OCI-LY7 (cell line): ENCODE results near the gene LAMC1. TPM values are rescaled to one million over a fixed set of nuclear protein-coding genes. Genes with fewer than 3 reads are reported as not detected.

Experiments used
- BruUV-seq: library from RNA; stranded (reverse); fragments of 400-500 nt; replicated peaks from 2 replicates; lab custom pipeline; 2021; lab: Mats Ljungman, UMichigan
- CTCF ChIA-PET: fragments of 300-600 bp; sonication (Branson Sonifier 250); formaldehyde crosslinking; loops from one replicate; lab custom pipeline; 2022; ENCODE audit warnings: antibody characterized with exemption; ENCODE audit not compliant: unreplicated experiment; lab: Charles Lee
- POLR2A ChIA-PET: fragments of 300-600 bp; sonication (Branson Sonifier 250); formaldehyde crosslinking; loops from one replicate; lab custom pipeline; 2022; ENCODE audit warnings: antibody characterized with exemption; lab: Charles Lee
- DNase-seq: peaks from one replicate; pipeline ENCODE4 v3.0.0-alpha.2; 2015; ENCODE audit warnings: low spot score
- H2AFZ ChIP-seq: fragments of 200-600 bp; sonication (generic), shearing (Covaris generic); 2 replicates; pipeline ENCODE4 v1.6.1; 2014; ENCODE audit warnings: mild to moderate bottlenecking, antibody characterized with exemption, low read length, moderate library complexity
- H3K27ac ChIP-seq: fragments of 200-600 bp; sonication (generic); 2 replicates; pipeline ENCODE4 v1.5.1; 2014; ENCODE audit warnings: mixed run types, low read depth, mild to moderate bottlenecking, moderate library complexity, low read length, inconsistent platforms; ENCODE audit not compliant: poor library complexity, severe bottlenecking
- H3K36me3 ChIP-seq: fragments of 200-600 bp; sonication (generic); 2 replicates; pipeline ENCODE4 v1.6.1; 2014; ENCODE audit warnings: mild to moderate bottlenecking, antibody characterized with exemption, low read length, moderate library complexity, mixed read lengths; ENCODE audit not compliant: insufficient read depth
- H3K4me1 ChIP-seq: fragments of 200-600 bp; sonication (generic); 2 replicates; pipeline ENCODE4 v1.5.1; 2014; ENCODE audit warnings: mild to moderate bottlenecking, low read length; ENCODE audit not compliant: insufficient read depth, poor library complexity, severe bottlenecking
- H3K4me2 ChIP-seq: fragments of 200-600 bp; sonication (generic); 2 replicates; pipeline ENCODE4 v1.6.1; 2014; ENCODE audit warnings: mild to moderate bottlenecking, low read length
- H3K4me3 ChIP-seq: fragments of 200-600 bp; sonication (generic); 2 replicates; pipeline ENCODE4 v1.5.1; 2014; ENCODE audit warnings: mild to moderate bottlenecking, low read depth, low read length; ENCODE audit not compliant: poor library complexity, severe bottlenecking
- H3K79me2 ChIP-seq: fragments of 200-600 bp; sonication (generic); 2 replicates; pipeline ENCODE4 v1.6.1; 2016; ENCODE audit warnings: low read depth, mild to moderate bottlenecking, low read length, moderate library complexity, mixed read lengths; ENCODE audit not compliant: insufficient read depth
- H3K9me2 ChIP-seq: fragments of 200-600 bp; sonication (generic); 2 replicates; pipeline ENCODE4 v1.6.1; 2016; ENCODE audit warnings: mild to moderate bottlenecking, low read length, mixed read lengths; ENCODE audit not compliant: insufficient read depth
- H3K9me3 ChIP-seq: fragments of 200-600 bp; sonication (generic); 2 replicates; pipeline ENCODE4 v1.6.1; 2014; ENCODE audit warnings: mild to moderate bottlenecking, mixed run types, low read length, mixed read lengths
- H4K20me1 ChIP-seq: fragments of 200-600 bp; sonication (generic); 2 replicates; pipeline ENCODE4 v1.6.1; 2014; ENCODE audit warnings: mild to moderate bottlenecking, antibody characterized with exemption, low read length, moderate library complexity, mixed read lengths; ENCODE audit not compliant: insufficient read depth
- CTCF ChIP-seq: fragments of 200-600 bp; sonication (generic); conservative IDR thresholded peaks from 2 replicates; pipeline ENCODE4 v1.5.1; 2014; ENCODE audit warnings: mild to moderate bottlenecking, antibody characterized with exemption, low read length, moderate library complexity, mixed read lengths
- EZH2phosphoT487 ChIP-seq: fragments of 200-600 bp; sonication (generic); IDR thresholded peaks from 2 replicates; pipeline ENCODE4 v1.6.1; 2018; ENCODE audit warnings: low read depth, borderline replicate concordance, mild to moderate bottlenecking, mixed run types, antibody characterized with exemption, low read length, moderate library complexity, mixed read lengths
- intact Hi-C: fragments of 100-400 bp; cut with micrococcal nuclease; formaldehyde crosslinking; loops from one replicate; pipeline ENCODE4 v1.10.0; 2022; ENCODE audit not compliant: unreplicated experiment
- total RNA-seq, 2 experiments: library from RNA; depleted of rRNA in 1 of 2; stranded (reverse); fragments of >200 nt in 1 of 2; shearing (Covaris generic) in 1 of 2; gene quantifications; 2 replicates each; pipeline ENCODE4 v1.2.3, GENCODE V29; 2014 to 2022

The LAMC1 gene
- total RNA-seq, 2 experiments from 2014 or later, result 24.2 to 42.1 TPM

DNA sequence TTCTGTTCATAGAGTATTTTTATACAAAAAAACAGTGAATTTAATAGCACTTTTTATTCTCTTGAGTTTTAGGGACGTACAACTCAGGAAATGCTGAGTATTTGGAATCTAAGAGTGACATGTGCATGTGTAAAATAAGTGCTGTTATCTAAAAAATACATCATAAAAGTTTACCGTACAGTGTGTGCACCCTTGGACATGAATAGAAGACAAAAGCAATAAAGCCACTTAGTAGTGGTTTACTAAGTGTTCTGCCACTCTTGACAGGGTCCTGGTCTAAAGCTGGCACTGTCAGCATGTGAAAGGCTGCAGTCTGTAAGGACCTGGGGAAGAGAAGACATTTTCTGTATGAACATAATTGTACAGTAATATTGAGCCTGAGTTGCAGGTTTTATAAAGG, 51.0 kb downstream of the LAMC1 start:
- Histone ChIP-seq H3K4me3 (no peak overlapping the region), H3K4me1 (peaks cover 40% of the 10 kb centered on the region), H2AFZ (no peak overlapping the region), H3K27ac (no peak overlapping the region), H3K36me3 (no peaks in the 10 kb centered on the region), H3K4me2 (no peak overlapping the region), H3K9me3 (no peaks in the 10 kb centered on the region), H3K9me2 (no peaks in the 10 kb centered on the region), H4K20me1 (peaks cover 12% of the 10 kb centered on the region; the same call in 1 of the 2 replicates), H3K79me2 (peaks cover 30% of the 10 kb centered on the region; the same call in 1 of the 2 replicates)
- intact Hi-C loops, result no loop called here
- no peak for TF ChIP-seq CTCF
- TF ChIP-seq EZH2phosphoT487, result no peak
- no TSS peak for BruUV-seq
- POLR2A ChIA-PET, result interaction anchor here (0.5 kb wide), 1 partner anchor 505 kb away, joined by 6 read pairs; no protein-coding TSS in a partner anchor
- DNase-seq, result no peak
- CTCF ChIA-PET, result no interaction called here

DNA sequence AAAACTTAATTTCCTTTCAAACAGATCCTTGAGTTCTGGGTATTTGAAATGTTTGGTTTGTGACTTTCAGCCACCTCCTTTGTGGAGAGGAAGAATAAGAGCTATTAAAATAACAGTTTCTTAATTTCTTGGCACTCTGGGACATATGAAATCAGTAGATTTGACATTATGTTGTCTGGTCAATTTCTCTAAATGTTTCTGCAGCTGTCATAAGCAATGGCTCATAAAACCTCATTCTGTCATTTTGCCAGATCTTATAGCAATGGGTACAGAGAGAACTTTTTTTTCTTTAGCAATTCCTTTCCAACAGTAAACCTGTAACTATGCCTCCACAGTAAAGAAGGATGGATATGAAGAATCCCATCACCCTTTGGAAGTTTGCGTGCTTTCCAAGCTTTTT, 52.6 kb downstream of the LAMC1 start:
- intact Hi-C loops, result no loop called here
- BruUV-seq, result no TSS peak

More for the DNA sequence above, 52.6 kb downstream of the LAMC1 start:
- no peaks in the 10 kb centered on the region for H3K9me3 ChIP-seq
- H3K27ac ChIP-seq, result no peak overlapping the region
- H2AFZ ChIP-seq, result no peak overlapping the region
- POLR2A ChIA-PET, result interaction anchor here (1.0 kb wide), 1 partner anchor 148 kb away, joined by 4 read pairs; no protein-coding TSS in a partner anchor
- peaks cover 24% of the 10 kb centered on the region for H3K4me1 ChIP-seq
- TF ChIP-seq CTCF (no peak), EZH2phosphoT487 (no peak)
- no peak for DNase-seq
- no peak overlapping the region for H3K4me2 ChIP-seq
- no peak overlapping the region for H3K4me3 ChIP-seq
- CTCF ChIA-PET, result no interaction called here
- H4K20me1 ChIP-seq, result peaks cover 12% of the 10 kb centered on the region; the same call in 1 of the 2 replicates
- H3K9me2 ChIP-seq, result no peaks in the 10 kb centered on the region
- H3K36me3 ChIP-seq, result no peaks in the 10 kb centered on the region
- H3K79me2 ChIP-seq, result peaks cover 34% of the 10 kb centered on the region; the same call in 1 of the 2 replicates
